GM19193 (cell line): Measurements from ENCODE around the gene AZU1.

Source experiments
- POLR2A ChIP-seq: IDR thresholded peaks from 4 replicates; pipeline ENCODE4 v1.6.1; 2011; ENCODE audit not compliant: insufficient read depth, insufficient read length; ENCODE audit errors: extremely low read depth

The AZU1 gene

DNA sequence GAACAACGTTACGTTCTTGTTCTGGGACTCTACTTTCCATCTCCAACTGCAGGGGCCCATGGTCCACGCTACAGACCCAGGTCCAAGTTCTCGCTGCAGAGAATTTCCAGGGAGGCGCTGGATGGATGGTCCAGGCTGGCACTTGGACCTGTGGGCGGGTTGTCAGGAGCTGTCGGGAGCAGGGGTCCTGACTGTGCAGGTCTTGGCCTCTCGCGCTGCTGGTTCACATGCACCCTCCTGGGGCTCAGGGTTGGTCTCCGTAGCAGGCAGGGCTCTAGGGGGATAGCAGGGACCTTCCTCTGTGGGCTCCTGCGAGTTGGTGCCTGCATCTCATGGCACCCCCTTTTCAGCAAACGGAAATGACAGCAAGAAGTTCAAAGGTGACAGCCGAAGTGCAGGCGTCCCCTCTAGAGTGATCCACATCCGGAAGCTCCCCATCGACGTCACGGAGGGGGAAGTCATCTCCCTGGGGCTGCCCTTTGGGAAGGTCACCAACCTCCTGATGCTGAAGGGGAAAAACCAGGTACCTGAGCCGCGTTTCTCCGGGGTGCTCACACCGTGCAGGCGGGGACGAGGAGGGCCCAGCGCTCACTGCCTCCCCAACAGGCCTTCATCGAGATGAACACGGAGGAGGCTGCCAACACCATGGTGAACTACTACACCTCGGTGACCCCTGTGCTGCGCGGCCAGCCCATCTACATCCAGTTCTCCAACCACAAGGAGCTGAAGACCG is 23.8 kb upstream of the AZU1 start:
- no peak for TF ChIP-seq POLR2A

GRCh38 chr19:804419-805165 is 23.0 kb upstream of the AZU1 start:
- no peak for TF ChIP-seq POLR2A

GRCh38 chr19:805166-805551 is 22.5 kb upstream of the AZU1 start:
- TF ChIP-seq POLR2A, result no peak

- no peak for TF ChIP-seq POLR2A
Measured at GRCh38 chr19:805600-806550, 21.8 kb upstream of the AZU1 start.

- no peak for TF ChIP-seq POLR2A
Measured at GRCh38 chr19:806815-807421, 20.7 kb upstream of the AZU1 start.

DNA sequence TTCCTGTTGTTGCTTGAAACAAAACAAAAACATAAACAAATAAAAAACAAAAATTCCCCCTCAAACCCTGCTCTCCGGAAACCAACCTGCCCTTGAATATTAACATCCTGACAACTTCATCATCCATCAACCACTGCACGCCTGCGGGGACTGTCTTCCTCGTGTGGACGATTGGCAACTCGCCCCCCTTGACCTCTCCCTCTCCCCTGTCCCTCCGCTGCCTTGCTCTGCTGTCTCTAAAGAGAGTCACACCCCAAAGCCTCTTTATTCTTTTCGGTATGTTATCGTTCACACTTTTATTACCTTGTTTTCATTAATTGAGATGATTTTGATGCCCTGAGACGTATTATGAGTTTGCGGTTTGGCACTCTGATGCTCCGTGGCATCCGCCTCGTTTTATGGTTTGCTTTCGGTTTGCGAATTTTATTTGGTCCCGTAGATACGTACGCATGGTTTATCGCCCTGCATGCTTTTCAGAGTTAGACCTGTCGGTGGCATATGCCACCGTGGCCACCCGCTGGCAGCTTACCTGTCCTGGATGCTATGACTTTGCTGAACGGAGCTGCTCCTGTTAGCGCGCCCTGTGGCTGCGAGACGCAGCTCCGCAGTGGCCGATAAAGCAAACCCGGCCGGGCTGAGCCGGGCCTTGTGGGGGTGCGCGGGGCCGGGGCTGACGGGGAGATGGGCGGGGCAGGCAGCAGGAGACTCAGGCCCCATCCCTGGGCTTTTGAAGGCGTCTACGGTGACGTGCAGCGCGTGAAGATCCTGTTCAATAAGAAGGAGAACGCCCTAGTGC is 19.8 kb upstream of the AZU1 start:
- no peak for TF ChIP-seq POLR2A

GRCh38 chr19:808423-808775 is 19.2 kb upstream of the AZU1 start:
- peak; percentile 21 for TF ChIP-seq POLR2A

- TF ChIP-seq POLR2A, result no peak
Measured at GRCh38 chr19:810077-810855, 17.4 kb upstream of the AZU1 start.

GRCh38 chr19:810883-811489 is 16.7 kb upstream of the AZU1 start:
- no peak for TF ChIP-seq POLR2A

- no peak for TF ChIP-seq POLR2A
Measured at GRCh38 chr19:811506-812048, 16.1 kb upstream of the AZU1 start.

GRCh38 chr19:812049-812746 is 15.4 kb upstream of the AZU1 start:
- TF ChIP-seq POLR2A, result no peak

- no peak for TF ChIP-seq POLR2A
Measured at GRCh38 chr19:812747-813218, 14.9 kb upstream of the AZU1 start.
